Stimulated activated CD8-positive, alpha-beta memory T cell treated with anti-CD3 and anti-CD28 coated beads, Interleukin-12 subunit alpha, Interleukin-12 subunit beta, amount 100 ng/mL, for 1 hour (primary cell): Measurements from ENCODE around the gene CCHCR1.
A peak's percentile ranks its signal among the peaks of the same experiment; 100 is the strongest.

Experiments
- DNase-seq: peaks from one replicate; pipeline ENCODE4 v3.0.0-alpha.2; 2020; ENCODE audit warnings: low read depth

The CCHCR1 gene

GRCh38 chr6:31128093-31128676, 29.4 kb downstream of the CCHCR1 start:
- peak; percentile 57 for DNase-seq

GRCh38 chr6:31126396-31127175, 31.0 kb downstream of the CCHCR1 start:
- no peak for DNase-seq

GRCh38 chr6:31125586-31126363, 31.8 kb downstream of the CCHCR1 start:
- no peak for DNase-seq

DNA sequence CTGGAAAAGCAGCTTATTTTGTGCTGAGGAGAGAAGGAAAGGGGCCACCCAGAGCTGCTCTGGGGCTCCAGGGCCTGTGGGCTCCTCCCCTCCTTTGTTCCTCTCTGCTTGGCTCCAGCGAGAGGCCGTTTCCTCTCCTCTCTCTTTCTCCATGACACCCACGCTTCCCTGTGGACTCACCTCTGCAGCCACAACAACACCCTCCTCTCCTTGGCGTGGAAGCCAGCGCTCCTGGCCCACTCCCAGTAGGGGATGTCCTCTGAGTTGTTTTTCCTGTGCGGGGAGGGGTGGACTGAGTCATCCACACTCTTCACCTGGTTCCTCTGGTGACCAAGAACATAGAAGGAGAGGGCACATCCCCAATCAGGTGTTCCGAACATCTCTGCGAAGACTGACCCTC, 32.4 kb downstream of the CCHCR1 start:
- DNase-seq: no peak

- no peak for DNase-seq
Measured at GRCh38 chr6:31122791-31123706, 34.6 kb downstream of the CCHCR1 start.

DNA sequence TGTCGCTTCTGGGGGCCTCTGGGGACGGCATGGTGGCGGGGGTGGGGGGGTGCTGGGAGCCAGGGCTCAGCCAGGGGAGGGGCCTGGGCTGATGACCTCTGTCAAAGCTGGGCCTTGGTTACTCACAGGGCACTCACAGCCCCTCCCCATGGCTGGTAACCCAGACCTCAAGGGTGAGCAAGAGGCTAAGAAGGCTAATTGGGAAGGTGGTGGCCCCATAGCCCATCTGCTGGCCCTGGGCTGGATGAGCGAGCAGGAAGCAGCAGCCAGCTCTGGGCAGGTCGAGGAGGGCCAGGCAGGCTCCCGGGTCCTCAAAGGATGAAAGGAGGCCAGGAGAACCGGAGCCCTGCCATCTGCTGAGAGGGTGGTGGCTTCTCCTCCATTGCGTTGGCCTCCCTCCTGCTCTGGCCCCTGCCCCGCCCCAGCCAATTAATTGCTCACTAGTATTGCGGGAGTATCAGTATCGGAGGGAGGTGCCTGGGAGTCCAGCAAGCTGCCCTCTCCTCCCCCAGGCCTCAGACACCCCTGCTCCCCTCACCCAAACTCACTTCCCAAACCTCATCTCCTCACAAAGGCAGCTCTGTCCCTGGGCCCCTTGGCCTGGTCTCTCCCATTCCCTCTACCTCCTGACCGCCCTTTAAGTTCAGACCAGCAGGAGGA, 36.3 kb downstream of the CCHCR1 start:
- DNase-seq: no peak

GRCh38 chr6:31120151-31120915, 37.3 kb downstream of the CCHCR1 start, which contains the start of gene CDSN:
Gene CDSN (minus strand): TSS chr6:31120446. CDS start chr6:31120419, 27 bp downstream.
- DNase-seq: no peak

GRCh38 chr6:31118178-31118577, 39.4 kb downstream of the CCHCR1 start:
- DNase-seq: no peak

GRCh38 chr6:31116661-31117385, 40.8 kb downstream of the CCHCR1 start:
- DNase-seq: no peak

DNA sequence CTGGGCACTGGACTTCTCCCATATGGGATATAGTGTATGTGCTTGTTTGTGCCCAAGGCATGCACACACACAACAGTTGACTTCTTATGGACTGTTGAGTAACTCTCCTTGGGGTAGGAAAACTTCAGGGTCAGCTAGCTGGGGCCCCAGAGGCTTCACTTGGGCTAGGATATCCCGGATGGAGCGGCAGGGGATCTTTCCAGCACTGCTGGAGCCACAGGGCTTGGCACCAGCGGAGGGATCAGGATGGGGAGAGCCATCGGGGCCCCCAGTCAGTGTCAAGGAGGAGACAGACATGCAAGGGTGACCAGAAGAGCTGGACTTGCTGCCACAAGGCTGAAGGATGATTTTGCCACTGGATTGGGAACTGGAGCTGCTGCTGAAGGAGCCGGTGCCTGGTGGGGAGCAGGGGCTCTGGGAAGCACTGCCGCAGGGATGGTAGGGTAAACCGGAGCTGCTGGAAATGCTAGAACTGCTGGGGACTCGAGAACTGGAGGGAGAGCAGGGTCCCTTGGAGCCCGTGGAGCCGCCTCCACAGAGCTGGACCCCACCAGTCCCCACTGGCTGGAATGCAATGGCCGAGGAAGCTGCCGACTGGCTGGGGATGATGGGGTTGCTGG, 41.6 kb downstream of the CCHCR1 start:
- no peak for DNase-seq

DNA sequence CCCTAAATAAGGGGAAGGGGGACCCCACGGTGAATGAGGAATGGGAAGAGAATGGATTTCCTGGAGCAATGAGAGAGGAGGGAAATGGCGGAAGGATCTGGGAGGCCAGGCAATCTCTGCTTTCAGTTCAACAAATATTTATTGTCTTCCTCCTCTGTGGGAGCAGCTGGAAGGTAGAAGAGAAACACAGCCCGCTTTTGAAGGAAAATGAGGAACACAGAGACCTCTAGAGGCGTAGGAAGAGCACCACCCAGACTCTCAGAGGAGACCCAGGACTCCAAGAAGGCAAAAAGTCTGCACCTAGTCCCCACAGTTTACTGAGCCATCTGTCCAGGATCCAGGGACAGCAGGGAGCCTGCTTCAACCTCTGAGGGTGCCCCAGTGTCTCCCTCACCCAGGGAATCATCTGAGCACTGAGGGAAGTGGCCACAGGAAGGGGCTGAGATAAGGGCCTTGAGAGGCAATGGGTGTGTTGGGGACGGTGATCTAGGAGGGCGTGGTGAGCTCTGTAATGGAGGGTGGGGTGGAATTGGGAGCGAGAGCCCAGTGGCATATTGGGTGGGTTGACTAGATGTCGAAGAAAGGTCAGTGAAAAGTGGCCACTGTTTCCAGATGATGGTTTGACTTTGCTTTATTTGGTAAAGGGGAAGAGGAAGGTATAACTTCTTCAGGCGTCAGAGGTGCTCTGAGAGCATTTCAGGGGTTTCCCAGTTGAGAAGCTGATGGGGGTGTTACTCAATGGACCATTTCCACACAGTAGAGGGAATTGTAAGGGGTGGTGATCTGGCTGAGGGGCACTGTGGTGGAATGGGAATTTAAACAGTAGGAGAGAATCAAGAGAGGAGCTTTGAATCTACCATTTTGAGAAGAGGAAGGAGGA, 42.4 kb downstream of the CCHCR1 start:
- no peak for DNase-seq

DNA sequence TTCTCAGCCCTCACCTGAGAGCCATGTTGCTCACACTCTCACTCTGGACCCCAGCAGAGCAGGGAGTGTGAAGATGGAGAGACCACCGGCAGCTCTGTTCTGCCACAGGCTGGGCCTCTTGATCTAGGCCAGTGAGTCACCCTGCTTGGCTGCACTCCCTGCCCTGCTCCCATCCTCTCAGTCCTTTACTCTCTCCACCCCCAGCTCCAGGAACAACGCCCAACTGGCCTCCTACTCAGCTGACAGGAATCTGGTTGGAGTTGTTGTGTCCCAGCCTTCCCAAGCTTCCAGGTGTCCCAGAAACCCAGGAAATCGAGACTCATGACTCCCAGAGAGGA, 43.1 kb downstream of the CCHCR1 start, which contains the start of gene PSORS1C1:
Gene PSORS1C1 (plus strand): TSS at position 260 of the 338 bp plus-strand sequence. CDS start 14,833 bp downstream, outside the sequence.
- no peak for DNase-seq

DNA sequence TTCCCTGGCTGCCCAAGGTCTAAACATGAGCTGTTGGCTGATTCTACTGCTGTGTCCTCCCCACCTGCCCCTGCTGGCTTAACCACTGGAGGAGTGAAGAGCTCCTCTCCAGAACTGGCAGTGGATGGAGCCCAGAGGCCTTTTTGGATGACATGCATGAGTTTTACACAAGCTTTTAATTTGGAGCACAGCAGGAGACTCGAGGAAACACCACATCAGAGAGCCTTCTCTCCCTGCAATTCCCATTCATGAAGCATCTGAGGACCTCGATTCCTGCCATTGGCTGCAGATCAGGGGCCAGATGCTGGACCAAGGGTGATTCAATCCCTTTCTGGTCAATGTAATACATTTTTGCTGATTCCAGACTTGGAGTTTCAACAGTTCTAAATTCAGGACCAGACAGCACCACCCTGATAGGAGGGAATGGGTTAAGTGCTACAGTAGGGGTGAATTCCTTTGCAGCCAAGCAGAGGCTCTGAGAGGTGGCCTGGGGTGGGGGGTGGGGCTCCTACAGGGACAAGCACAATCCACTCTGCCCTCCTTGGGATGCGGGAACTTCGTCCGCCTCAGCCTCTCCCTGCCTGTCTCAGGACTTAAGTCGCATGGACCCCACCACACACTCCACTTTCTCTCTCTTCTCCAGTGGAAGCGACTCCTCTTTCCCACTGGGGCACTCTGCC, 43.6 kb downstream of the CCHCR1 start:
- DNase-seq: no peak

DNA sequence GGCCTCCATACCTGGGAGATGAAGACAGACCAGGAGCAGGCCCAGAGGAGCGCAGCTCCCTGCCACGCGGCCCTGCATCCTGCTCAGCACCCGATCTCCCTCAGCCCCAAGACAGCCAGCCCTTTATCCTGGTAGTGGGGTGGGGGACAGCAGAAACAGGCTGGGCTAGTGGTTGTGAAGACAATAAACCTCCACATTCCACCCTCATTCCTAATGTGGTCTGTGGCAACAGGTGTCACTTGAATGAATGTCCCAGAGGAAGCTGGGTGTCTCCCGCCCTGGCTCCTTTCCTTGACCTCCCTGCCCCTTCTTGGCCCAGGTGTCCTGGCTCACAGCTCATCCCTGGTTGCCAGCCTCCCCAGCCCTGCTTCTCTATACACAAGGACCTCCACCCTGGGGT, 45.1 kb downstream of the CCHCR1 start, which contains the start of gene C6orf15:
Gene C6orf15 (minus strand): TSS at position 98 of the 400 bp plus-strand sequence. CDS start 20 bp downstream, at position 78.
- no peak for DNase-seq

GRCh38 chr6:31111712-31112111, 45.9 kb downstream of the CCHCR1 start:
- no peak for DNase-seq

DNA sequence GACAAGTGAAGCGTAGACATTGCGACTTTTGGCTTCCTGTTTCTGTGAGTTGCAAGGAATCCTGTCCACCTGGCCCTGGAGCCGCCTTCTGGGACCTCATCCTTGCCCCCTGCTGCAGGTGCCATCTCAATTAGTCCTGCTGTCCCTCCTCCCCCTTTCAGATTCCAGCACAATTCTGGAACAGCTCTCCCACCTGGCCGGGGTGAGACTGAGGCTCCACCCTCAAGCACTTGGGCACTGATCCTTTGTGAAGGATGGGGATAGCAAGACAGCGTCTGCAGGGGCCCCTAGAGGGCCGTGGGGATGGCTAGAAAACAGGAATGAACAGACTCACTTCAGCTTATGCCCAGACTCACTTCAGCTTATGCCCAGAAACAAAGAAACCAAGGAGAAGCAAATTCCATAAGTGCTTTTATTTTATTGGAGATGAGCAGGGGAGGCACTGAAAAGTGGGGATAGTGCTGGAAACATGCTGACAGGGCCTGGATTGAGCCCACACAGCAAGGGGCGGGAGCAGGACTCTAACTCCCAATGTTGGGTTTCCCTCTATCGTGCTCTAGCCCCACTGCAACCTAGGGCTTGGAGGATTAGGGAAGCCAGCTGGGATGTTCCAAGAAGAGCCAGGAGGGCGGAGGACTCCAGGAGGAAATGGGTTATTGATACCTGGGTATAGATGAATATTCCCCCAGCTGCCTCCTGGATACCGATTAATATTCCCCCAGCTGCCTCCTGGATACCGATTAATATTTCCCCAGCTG, 46.6 kb downstream of the CCHCR1 start:
- no peak for DNase-seq

DNA sequence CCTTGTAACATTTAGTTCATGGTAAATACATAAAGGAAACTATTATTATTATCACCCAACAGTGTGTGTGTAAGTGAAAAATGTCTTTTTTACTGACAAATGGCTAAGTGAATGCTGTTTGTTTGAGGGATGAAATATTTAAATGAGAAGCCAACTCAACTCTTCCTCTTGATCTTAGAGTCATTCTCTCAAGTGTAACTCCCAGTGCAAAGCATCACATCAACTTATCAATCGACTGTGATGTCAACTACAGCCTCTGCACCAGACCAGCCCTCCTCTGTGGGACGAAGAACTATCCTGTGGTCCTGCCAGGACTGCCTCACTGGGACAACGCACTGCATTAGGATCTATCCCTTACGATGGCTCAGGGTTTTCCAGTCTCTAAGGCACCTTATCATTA, 50.5 kb downstream of the CCHCR1 start:
- no peak for DNase-seq
